Hematopoietic multipotent progenitor cell (in vitro differentiated cells): Measurements from ENCODE around the gene CAMKMT. TPM values are rescaled to one million over a fixed set of nuclear protein-coding genes. Genes with fewer than 3 reads are reported as not detected.
"Not testable (repeated sequence)": the region's sequence is repeated elsewhere in the genome, so short reads cannot be mapped to it uniquely, and the experiment has no call there.

Experiments used
- DNase-seq, 3 donors: peaks; one replicate each; pipeline ENCODE4 v3.0.0-alpha.2; 2011 to 2015; ENCODE audit warnings: low read depth in 2 of 3, low spot score in 2 of 3
- total RNA-seq: library from RNA; depleted of rRNA; stranded (reverse); fragments of >200 nt; gene quantifications from one replicate; pipeline ENCODE4 v1.2.3, GENCODE V29; 2012

CAMKMT gene
- total RNA-seq, 1 donor: 3.8 TPM

- DNase-seq: no peak
Observed at GRCh38 chr2:44579115-44579836, 217.5 kb downstream of the CAMKMT start.

DNA sequence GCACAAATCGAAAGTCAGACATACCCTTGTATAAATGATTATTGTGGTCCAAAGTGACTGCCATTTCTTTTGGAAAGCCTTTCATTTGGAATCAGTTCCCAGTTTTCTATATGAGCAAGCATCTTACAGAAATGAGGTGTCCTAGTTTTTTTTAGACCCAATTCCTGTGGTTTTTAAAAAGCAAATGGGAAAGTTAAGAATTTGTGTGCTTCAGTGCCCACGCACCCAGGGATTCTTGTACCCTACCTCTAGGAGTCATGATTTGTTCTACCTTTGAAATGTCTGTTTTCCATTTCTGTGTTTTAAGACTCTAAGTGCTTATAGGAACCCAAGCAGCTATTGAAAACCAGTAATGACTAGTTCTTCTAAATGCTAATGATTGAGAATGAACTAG, 218.1 kb downstream of the CAMKMT start:
- DNase-seq: no peak

DNA sequence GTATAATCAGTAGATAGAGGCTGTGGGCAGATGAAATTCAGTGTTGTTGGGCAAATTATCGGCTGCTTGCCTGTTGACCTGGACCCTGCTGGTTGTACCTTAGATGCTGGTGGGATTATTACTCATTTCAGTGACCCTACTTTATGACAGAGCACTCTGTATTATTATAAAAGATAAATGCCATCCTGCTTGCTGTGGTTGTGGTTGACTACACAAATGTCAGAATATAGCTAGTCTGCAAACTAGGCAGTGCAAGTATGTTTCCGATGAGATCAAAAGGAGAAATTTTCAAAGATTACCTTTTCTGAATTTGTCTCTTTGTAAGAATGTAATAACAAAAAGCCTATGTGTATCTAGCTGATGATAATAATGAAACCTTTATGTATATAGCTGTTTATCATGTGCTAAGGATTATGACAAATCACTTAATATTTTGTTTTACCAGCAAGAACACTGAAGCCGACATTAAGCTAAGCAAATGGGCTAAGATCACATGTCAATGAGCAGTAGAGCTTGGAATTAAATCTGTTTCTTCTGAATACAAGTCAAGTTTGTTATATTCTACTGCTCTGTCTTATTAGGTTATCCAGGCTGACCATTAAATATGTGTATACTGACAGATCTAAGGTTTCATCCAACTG, 219.2 kb downstream of the CAMKMT start:
- DNase-seq: no peak

DNA sequence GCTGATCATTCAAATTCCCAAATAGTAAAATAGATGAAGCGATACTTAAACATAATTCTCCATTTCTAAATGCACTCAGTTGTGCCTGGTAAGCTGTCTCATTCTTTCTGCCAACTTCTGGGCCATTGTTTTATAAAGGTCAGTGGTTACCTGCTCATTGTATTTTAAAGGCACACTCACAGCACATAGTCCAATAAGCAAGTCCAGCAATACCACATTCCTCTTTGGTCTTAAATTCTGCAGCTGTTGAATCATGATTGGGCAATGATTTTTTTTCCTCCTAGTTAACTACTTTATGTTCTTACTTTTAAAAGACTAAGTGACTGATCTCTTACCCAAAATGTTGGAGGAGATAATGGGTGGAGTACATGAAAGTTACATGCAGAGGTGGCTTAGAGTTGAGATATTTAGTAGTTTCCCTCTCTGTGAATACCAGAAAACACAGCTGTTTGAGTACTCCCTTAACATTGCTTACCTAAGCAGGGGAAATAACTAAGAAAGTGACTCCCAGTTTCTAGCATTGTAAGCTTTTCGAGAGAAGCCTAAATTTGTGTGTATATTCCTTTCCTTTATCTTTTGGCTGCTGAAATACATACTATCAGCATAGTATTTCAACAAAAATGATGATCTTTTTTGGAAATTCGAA, 220.7 kb downstream of the CAMKMT start:
- DNase-seq: no peak

DNA sequence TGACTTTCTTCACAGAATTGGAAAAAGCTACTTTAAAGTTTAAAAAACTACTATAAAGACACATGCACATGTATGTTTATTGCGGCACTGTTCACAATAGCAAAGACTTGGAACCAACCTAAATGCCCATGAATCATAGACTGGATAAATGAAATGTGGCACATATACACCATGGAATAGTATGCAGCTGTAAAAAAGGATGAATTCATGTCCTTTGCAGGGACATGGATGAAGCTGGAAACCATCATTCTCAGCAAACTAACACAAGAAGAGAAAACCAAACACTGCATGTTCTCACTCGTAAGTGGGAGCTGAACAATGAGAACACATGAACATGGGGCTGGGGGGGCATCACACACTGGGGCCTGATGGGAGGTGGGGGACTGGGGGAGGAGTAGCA, 233.9 kb downstream of the CAMKMT start:
- not testable (repeated sequence) for DNase-seq

DNA sequence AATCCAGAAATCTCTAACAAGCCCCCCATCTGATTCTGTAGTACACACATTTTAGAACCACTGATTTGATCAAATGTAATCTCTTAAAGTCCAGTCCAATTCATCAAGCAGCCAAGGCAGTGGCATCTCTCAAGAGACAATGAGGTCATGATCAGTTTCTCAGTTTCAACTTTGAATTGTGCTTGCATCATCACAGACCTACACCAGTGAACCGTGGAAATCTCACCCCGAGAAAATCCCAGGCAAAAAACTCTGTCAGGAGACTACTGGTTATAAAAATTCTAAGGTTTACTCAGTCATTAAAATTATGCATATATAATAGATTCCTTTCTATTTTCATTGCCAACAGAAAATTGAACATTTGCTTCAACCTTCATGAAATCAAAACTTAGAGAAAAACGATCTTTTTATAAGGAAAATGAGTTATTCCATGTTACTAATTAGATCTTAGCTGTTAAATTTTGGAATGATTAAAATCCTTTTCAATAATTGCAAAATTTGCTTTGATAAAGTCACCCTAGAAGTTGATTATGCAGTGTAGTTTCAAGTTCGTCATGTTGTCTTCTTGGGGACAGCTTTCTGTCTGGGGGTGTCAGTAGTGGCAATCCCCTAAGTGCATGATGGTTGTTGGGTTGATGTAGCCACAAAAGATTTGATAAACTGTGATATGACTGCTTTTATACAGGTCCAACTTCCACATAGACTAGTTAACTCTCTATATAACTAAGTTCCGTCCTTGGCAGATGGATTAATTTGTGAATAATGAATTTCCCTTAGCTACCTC, 235.0 kb downstream of the CAMKMT start:
- DNase-seq: no peak

GRCh38 chr2:44598330-44599119, 236.8 kb downstream of the CAMKMT start:
- no peak for DNase-seq

- DNase-seq: no peak
Observed at GRCh38 chr2:44599130-44599529, 237.4 kb downstream of the CAMKMT start.

GRCh38 chr2:44602446-44602845, 240.7 kb downstream of the CAMKMT start:
- no peak for DNase-seq

DNA sequence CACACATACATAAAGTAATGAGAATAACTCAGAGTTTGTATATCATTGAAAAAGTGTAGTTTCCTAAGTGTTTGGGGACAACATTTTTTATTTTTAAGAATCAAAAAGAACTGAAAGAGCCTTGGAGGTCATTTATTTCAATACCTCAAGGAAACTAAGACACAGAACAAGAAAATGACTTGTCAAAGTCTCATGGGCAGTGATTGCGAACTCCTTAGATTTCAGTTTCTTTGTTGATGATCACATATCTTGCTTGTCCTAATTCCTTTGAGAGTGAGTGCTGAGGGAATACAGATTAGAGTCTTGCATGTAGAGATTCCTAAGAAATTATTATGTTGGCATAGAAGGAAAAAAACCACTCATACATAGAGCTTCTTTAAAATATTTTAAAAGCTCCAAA, 243.8 kb downstream of the CAMKMT start:
- no peak for DNase-seq

DNA sequence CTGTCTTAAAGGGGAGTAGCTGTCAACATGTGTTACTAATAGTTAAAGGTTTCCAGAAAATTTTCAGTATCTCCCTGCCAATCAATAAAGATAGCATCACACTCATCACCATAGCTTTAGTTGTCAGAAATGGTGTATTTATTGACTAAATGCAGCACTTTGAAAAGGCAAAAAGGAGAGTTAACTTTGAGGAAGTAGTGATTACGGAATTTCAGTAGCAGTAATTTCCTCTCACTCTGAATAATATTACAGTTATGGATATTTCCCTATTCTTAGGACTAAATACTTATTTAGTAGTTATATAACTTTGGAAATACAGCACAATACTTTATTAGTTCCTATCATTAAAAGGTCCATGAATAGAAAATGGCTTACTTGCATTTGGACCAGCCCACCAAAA, 250.5 kb downstream of the CAMKMT start:
- DNase-seq: no peak

GRCh38 chr2:44614940-44615339, 253.2 kb downstream of the CAMKMT start:
- DNase-seq: no peak

GRCh38 chr2:44615950-44616518, 254.3 kb downstream of the CAMKMT start:
- no peak for DNase-seq

- no peak for DNase-seq
Observed at GRCh38 chr2:44616667-44617155, 255.0 kb downstream of the CAMKMT start.

DNA sequence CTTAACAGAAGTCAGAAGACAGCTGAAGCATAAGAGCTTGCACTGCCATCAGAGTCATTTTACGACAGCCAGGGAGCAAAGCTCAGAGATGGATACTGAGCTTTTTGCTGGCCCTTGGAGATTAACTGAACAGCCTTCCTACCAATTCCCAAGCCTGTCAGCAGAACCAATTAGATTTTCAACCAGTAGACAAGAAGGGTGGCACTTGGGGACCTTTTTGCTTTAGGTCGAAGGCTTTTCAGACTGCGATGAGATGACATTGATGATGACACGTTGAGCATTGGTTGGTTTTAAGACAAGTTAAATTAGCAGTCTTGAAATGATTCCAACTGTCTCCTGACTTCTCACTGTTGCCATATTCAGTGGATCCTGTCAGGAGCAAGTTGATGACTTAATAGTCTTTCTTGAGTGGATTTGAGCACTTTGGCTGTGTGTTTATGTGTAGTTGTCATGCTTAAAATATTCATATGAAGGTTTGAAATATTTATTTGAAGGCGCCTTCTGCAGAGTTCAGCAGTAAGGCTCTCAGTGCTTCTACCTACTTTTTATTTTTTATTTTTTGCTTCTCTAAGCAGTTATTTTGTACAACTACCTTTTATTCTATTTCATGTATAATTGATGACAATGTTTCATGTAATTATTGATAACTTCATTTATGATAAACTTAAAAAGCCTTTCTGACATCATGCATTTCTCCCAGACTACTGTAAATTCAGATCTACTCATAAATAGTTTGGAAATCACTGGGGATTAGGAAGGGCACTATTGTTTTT, 256.7 kb downstream of the CAMKMT start:
- no peak for DNase-seq

DNA sequence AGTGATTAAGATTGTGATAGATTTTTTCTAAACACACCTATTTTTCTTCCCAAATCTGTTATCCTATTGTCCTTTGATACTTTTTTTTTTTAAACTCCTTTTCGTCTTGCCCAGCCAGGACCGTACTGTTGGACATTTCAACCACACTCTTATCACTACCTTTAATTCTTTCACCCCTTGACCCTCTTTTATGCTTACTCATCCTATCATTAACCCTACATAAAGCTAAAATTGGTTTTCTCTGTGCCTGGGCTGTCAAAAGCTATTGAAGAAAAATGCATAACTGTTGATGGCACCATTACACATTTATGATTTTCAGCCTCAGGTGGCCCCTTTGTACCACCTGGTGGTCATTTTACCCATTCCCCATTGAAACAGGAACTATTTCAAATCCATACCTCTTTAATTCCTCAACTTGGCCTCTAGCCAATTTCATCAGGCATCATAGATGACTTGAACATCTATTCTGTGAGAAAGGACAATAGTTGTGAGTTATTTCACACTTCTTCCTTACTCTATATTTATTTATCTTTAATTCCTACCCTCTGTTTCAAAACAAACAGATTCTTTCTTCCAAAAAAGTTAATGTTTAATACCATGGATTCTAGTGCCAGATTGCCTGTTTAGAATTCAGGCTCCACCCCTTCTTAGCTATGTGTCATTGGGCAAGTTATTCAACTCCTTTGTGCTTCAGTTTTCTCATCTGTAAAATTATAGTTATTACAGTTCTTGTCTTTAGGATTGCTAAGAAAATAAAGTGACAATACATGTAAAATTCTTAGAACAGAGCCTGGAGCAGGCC, 258.6 kb downstream of the CAMKMT start:
- DNase-seq: no peak

GRCh38 chr2:44623622-44624351, 262.0 kb downstream of the CAMKMT start:
- DNase-seq: no peak

DNA sequence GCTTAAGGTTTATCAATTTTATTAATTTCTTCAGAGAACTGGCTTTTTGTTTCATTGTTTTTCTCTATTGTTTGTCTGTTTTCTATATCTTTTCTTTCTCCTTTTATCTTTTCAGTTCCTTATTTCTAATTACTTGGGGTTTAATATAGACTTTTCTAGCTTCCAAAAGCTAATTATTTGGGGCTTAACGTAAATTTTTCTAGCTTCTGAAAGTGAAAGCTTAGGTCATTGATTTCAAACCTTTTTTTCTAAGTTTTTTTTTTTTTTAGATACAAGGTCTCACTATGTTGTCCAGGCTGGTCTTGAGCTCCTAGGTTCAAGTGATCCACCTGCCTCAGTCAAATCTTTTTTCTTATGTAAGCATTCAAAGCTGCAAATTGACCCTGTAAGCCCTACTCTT, 266.6 kb downstream of the CAMKMT start:
- DNase-seq: no peak
